K562 (cell line): ENCODE measurements around the gene AGO1. TPM values are rescaled to one million over a fixed set of nuclear protein-coding genes. Genes with fewer than 3 reads are reported as not detected.

Experiments used
- ATF6 ChIP-seq: sonication (generic); formaldehyde crosslinking; IDR thresholded peaks from 2 replicates; pipeline ENCODE4 v1.4.0; 2020; ENCODE audit warnings: mild to moderate bottlenecking, missing genetic modification reagents
- CC2D1A ChIP-seq: fragments of 450-650 bp; IDR thresholded peaks from 2 replicates; pipeline ENCODE4 v1.6.1; 2017; ENCODE audit warnings: mild to moderate bottlenecking
- CHD4 ChIP-seq: fragments of 200-600 bp; sonication (generic); IDR thresholded peaks from 3 replicates; pipeline ENCODE4 v1.6.1; 2012; ENCODE audit warnings: low read depth, mild to moderate bottlenecking, mixed read lengths, low read length, inconsistent platforms; ENCODE audit not compliant: insufficient read depth, insufficient replicate concordance, poor library complexity, severe bottlenecking
- E4F1 ChIP-seq: fragments of 250-450 bp; sonication (Bioruptor Pico); IDR thresholded peaks from 2 replicates; pipeline ENCODE4 v1.5.0; 2021; ENCODE audit warnings: mild to moderate bottlenecking, borderline replicate concordance
- ERF ChIP-seq: fragments of 450-650 bp; formaldehyde crosslinking; IDR thresholded peaks from 2 replicates; pipeline ENCODE4 v1.4.0; 2020; ENCODE audit warnings: mild to moderate bottlenecking, mixed read lengths
- HNRNPUL1 ChIP-seq: fragments of 200-400 bp; formaldehyde crosslinking; IDR thresholded peaks from 2 replicates; pipeline ENCODE4 v1.6.1; 2017; ENCODE audit warnings: low read length
- NFRKB ChIP-seq: fragments of 450-650 bp; IDR thresholded peaks from 2 replicates; pipeline ENCODE4 v1.6.1; 2016; ENCODE audit warnings: low read depth
- SIN3B ChIP-seq: fragments of 450-650 bp; IDR thresholded peaks from 2 replicates; pipeline ENCODE4 v1.6.1; 2017; ENCODE audit warnings: low read depth, mild to moderate bottlenecking, moderate library complexity
- SPI1 ChIP-seq: IDR thresholded peaks from 2 replicates; pipeline ENCODE4 v1.6.1; 2011; ENCODE audit warnings: low read depth, low read length, control low read depth, borderline replicate concordance
- SREBF1 ChIP-seq: fragments of 150-350 bp; IDR thresholded peaks from 2 replicates; pipeline ENCODE4 v1.6.1; 2014; ENCODE audit warnings: antibody characterized with exemption, low read depth, low read length, borderline replicate concordance
- SREBF2 ChIP-seq: sonication (generic); formaldehyde crosslinking; IDR thresholded peaks from 2 replicates; pipeline ENCODE4 v1.4.0; 2020; ENCODE audit warnings: mild to moderate bottlenecking, missing genetic modification reagents
- SRSF9 ChIP-seq: fragments of 200-400 bp; formaldehyde crosslinking; IDR thresholded peaks from 2 replicates; pipeline ENCODE4 v1.6.1; 2017; ENCODE audit warnings: low read depth, low read length, borderline replicate concordance
- TRIM24 ChIP-seq, 2 experiments: fragments of 450-650 bp; IDR thresholded peaks; 2 replicates each; pipeline ENCODE4 v1.6.1; 2016
- ZBTB12 ChIP-seq: fragments of 250-450 bp; sonication (Bioruptor Pico); IDR thresholded peaks from 2 replicates; pipeline ENCODE4 v1.4.0; 2020
- ZC3H8 ChIP-seq: fragments of 450-650 bp; IDR thresholded peaks from 2 replicates; pipeline ENCODE4 v1.6.1; 2017
- ZFP1 ChIP-seq: fragments of 450-650 bp; formaldehyde crosslinking; IDR thresholded peaks from 2 replicates; pipeline ENCODE4 v1.4.0; 2020; ENCODE audit warnings: mild to moderate bottlenecking, mixed read lengths
- ZNF263 ChIP-seq: sonication (generic); formaldehyde crosslinking; IDR thresholded peaks from 2 replicates; pipeline ENCODE4 v1.8.0; 2022; ENCODE audit warnings: mild to moderate bottlenecking, missing genetic modification reagents, borderline replicate concordance
- ZNF589 ChIP-seq: fragments of 200-800 bp; sonication (Bioruptor generic); IDR thresholded peaks from 2 replicates; pipeline ENCODE4 v1.6.1; 2016; ENCODE audit warnings: low read depth, missing genetic modification characterization, missing compliant biosample characterization
- polyA plus RNA-seq, 8 experiments: library from polyadenylated mRNA; depleted of rRNA in 4 of 8; stranded (reverse) in 5 of 8; unstranded in 3 of 8; fragments of >200 nt; fragmentation: Nextera tagmentation in 2 of 8; fragmentation: Illumina TruSeq in 1 of 8; extraction: Ambion mirVana in 2 of 8; extraction: Trizol in 1 of 8; gene quantifications; 2 replicates each; pipeline versions ENCODE4 v1.2.1 to v1.2.3, GENCODE V29; 2011 to 2014; ENCODE audit warnings: inconsistent platforms in 1 of 8, missing spikeins in 1 of 8
- total RNA-seq, 7 experiments: library from RNA; depleted of rRNA in 6 of 7; stranded (reverse); fragments of >200 nt in 6 of 7; fragmentation: Illumina TruSeq in 2 of 7; extraction: Trizol in 2 of 7; gene quantifications; 2 replicates each; pipeline versions ENCODE4 v1.2.1 to v1.2.3, GENCODE V29; 2011 to 2021; ENCODE audit warnings: low replicate concordance in 1 of 7
- TF ChIP-seq, protein P1 (sequence below): sonication (generic); formaldehyde crosslinking; IDR thresholded peaks from 2 replicates; pipeline ENCODE4 v1.8.0; 2022; ENCODE audit warnings: mild to moderate bottlenecking, missing genetic modification reagents
- TF ChIP-seq, protein P2 (sequence below): fragments of 450-650 bp; formaldehyde crosslinking; IDR thresholded peaks from 2 replicates; pipeline ENCODE4 v1.4.0; 2022; ENCODE audit warnings: missing genetic modification characterization

The AGO1 gene
- total and polyA plus RNA-seq, 9 of the 15 experiments (the other 6 are each of a cell fraction or from before 2014, with no cell fraction given): 7.3 to 64.2 (median 26.0) TPM

DNA sequence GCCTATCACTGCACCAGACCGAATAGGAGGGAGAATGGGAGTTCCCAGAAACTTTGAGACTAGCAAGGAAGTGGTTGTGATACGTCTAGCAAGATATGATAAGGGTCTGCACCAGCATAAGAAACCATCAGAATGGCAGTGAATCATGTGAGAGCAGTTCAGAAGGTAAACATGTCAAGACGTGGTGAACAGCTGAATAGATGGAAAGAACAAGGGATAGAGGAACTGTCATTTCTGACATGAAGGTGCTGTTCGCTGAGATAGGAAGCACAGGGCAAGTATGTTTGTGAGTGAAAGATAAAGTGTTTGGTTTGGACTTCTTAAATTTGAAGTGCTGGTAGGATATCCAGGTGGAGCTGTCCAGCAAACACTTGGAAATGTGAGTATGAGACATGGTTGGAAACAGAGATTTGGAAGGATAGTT, 1.1 kb upstream of the AGO1 start (continued):
- TF ChIP-seq SREBF1 (no peak), ZNF263 (CRISPR knock-in tag) (no peak; the same call in 1 of the 2 replicates), ZBTB12 (CRISPR knock-in tag) (no peak), CHD4 (no peak), ZFP1 (no peak), TRIM24 (IDR thresholded peaks at IDR 0.05) (peak in 1 of 2 experiments; percentile 73; a peak in 1 of 4 replicates), CC2D1A (no peak), ZC3H8 (no peak), ZNF589 (CRISPR knock-in tag) (0 out of 2 replicates have a peak, but pooled peaks have one; percentile 18), SRSF9 (no peak), E4F1 (CRISPR knock-in tag) (no peak), NFRKB (no peak), ERF (no peak), HNRNPUL1 (no peak), SIN3B (no peak), SREBF2 (no peak), SPI1 (peak; percentile 79), ATF6 (CRISPR knock-in tag) (no peak)
- TF ChIP-seq, protein P1, sequence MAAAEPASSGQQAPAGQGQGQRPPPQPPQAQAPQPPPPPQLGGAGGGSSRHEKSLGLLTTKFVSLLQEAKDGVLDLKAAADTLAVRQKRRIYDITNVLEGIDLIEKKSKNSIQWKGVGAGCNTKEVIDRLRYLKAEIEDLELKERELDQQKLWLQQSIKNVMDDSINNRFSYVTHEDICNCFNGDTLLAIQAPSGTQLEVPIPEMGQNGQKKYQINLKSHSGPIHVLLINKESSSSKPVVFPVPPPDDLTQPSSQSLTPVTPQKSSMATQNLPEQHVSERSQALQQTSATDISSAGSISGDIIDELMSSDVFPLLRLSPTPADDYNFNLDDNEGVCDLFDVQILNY (CRISPR knock-in tag): no peak
- TF ChIP-seq, protein P2, sequence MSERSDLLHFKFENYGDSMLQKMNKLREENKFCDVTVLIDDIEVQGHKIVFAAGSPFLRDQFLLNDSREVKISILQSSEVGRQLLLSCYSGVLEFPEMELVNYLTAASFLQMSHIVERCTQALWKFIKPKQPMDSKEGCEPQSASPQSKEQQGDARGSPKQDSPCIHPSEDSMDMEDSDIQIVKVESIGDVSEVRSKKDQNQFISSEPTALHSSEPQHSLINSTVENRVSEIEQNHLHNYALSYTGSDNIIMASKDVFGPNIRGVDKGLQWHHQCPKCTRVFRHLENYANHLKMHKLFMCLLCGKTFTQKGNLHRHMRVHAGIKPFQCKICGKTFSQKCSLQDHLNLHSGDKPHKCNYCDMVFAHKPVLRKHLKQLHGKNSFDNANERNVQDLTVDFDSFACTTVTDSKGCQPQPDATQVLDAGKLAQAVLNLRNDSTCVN: no peak
- TF ChIP-seq, all 486 proteins: peak for 105
